HL-60 (cell line): ENCODE results near the gene FRA10AC1.

Source experiments
- DNase-seq, 2 experiments: peaks; one replicate each; pipeline ENCODE4 v3.0.0-alpha.2; 2010 to 2020; ENCODE audit warnings: low read depth in 1 of 2, low spot score in 1 of 2
- H3K27ac ChIP-seq: fragments of 250-450 bp; sonication (Bioruptor Pico); replicated peaks from 2 replicates; pipeline ENCODE4 v1.5.1; 2020; ENCODE audit warnings: mild to moderate bottlenecking, moderate library complexity
- H3K27me3 ChIP-seq: fragments of 250-450 bp; sonication (Bioruptor Pico); 2 replicates; pipeline ENCODE4 v1.5.1; 2021; ENCODE audit warnings: mild to moderate bottlenecking, moderate library complexity; ENCODE audit not compliant: insufficient read depth, poor library complexity, severe bottlenecking
- H3K4me3 ChIP-seq: replicated peaks from 2 replicates; pipeline ENCODE4 v1.5.1; 2011; ENCODE audit warnings: mild to moderate bottlenecking, control low read depth, low read length; ENCODE audit not compliant: insufficient read depth
- CTCF ChIP-seq: IDR thresholded peaks from one replicate; pipeline ENCODE4 v1.5.1; 2011; ENCODE audit warnings: low read length, control low read depth, inconsistent platforms; ENCODE audit not compliant: insufficient read depth
- GABPA ChIP-seq: IDR thresholded peaks from 2 replicates; pipeline ENCODE4 v1.6.1; 2012; ENCODE audit warnings: low read depth
- POLR2AphosphoS5 ChIP-seq: IDR thresholded peaks from 2 replicates; pipeline ENCODE4 v1.6.1; 2012; ENCODE audit warnings: low read depth
- REST ChIP-seq: IDR thresholded peaks from 2 replicates; pipeline ENCODE4 v1.6.1; 2012; ENCODE audit warnings: low read depth; ENCODE audit not compliant: insufficient replicate concordance
- SPI1 ChIP-seq: IDR thresholded peaks from 2 replicates; pipeline ENCODE4 v1.6.1; 2012; ENCODE audit warnings: low read depth, mild to moderate bottlenecking, borderline replicate concordance

The FRA10AC1 gene

GRCh38 chr10:93630625-93631557, 71.5 kb downstream of the FRA10AC1 start:
- H3K4me3 ChIP-seq: no peak overlapping the region
- TF ChIP-seq SPI1 (no peak), REST (no peak), POLR2AphosphoS5 (no peak), CTCF (no peak), GABPA (no peak)
- no peak overlapping the region for H3K27ac ChIP-seq
- H3K27me3 ChIP-seq: no peaks in the 10 kb centered on the region
- DNase-seq: no peak

GRCh38 chr10:93629647-93630305, 72.6 kb downstream of the FRA10AC1 start:
- TF ChIP-seq SPI1 (no peak), POLR2AphosphoS5 (no peak), REST (no peak), CTCF (no peak), GABPA (no peak)
- DNase-seq: no peak
- no peak overlapping the region for H3K27ac ChIP-seq
- H3K27me3 ChIP-seq: no peaks in the 10 kb centered on the region
- H3K4me3 ChIP-seq: no peak overlapping the region

GRCh38 chr10:93628858-93629257, 73.5 kb downstream of the FRA10AC1 start:
- TF ChIP-seq CTCF (no peak), POLR2AphosphoS5 (no peak), SPI1 (no peak), GABPA (no peak), REST (no peak)
- DNase-seq: no peak
- Histone ChIP-seq H3K27me3 (no peaks in the 10 kb centered on the region), H3K27ac (no peak overlapping the region), H3K4me3 (no peak overlapping the region)
